Measurements from ENCODE around the gene FANCD2. TPM values are rescaled to one million over a fixed set of nuclear protein-coding genes. Genes with fewer than 3 reads are reported as not detected.
"Not testable (repeated sequence)": the region's sequence is repeated elsewhere in the genome, so short reads cannot be mapped to it uniquely, and the experiment has no call there.

FANCD2 gene
- polyA plus RNA-seq, 3 donors = 1.3 to 11.6 (median 2.4) TPM

DNA sequence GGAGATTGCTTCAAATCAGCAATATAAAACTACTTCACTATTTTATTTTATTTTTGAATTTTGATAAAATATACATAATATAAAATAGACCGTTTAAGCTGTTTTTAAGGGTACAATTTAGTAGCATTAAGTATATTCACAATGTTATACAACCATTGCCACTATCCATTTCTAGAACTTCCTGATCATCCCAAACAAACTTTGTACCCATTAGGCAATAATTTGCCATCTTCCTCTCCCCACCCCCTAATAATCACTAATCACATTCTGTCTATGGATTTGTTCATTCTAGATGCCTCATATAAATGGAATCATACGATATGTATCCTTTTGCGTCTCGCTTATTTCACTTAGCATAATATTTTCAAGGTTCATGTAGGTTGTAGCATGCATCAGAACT, 28.9 kb downstream of the FANCD2 start:
- Mint-ChIP-seq H3K27me3 (ENCODE audit: low read depth in 3 of 3) (peaks cover 0 to 2% (median 0%) of the 10 kb centered on the region in 3 donors), H3K36me3 (peaks cover 21 to 43% of the 10 kb centered on the region in 2 donors), H3K4me1 (no peaks in the 10 kb centered on the region), H3K27ac (no peak overlapping the region), H3K9me3 (peaks cover 0 to 2% (median 0%) of the 10 kb centered on the region in 7 donors), H3K4me3 (no peak overlapping the region)
- TF ChIP-seq, protein P1, sequence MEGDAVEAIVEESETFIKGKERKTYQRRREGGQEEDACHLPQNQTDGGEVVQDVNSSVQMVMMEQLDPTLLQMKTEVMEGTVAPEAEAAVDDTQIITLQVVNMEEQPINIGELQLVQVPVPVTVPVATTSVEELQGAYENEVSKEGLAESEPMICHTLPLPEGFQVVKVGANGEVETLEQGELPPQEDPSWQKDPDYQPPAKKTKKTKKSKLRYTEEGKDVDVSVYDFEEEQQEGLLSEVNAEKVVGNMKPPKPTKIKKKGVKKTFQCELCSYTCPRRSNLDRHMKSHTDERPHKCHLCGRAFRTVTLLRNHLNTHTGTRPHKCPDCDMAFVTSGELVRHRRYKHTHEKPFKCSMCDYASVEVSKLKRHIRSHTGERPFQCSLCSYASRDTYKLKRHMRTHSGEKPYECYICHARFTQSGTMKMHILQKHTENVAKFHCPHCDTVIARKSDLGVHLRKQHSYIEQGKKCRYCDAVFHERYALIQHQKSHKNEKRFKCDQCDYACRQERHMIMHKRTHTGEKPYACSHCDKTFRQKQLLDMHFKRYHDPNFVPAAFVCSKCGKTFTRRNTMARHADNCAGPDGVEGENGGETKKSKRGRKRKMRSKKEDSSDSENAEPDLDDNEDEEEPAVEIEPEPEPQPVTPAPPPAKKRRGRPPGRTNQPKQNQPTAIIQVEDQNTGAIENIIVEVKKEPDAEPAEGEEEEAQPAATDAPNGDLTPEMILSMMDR (IDR thresholded peaks at IDR 0.05) = no peak
- no CpG with 5 or more reads among the region's 4 CpGs for WGBS (ENCODE audit: insufficient coverage)
- H2AFZ ChIP-seq (ENCODE audit: insufficient read depth, low read depth, low read length, poor library complexity, severe bottlenecking) = no peak overlapping the region
- peaks cover 3 to 16% of the 10 kb centered on the region in 2 donors for H3K36me3 ChIP-seq (replicated peaks in 1 of 2; ENCODE audit: control insufficient read depth in 1 of 2, insufficient read depth in 2 of 2, low read length in 2 of 2)
- H3K4me2 ChIP-seq (replicated peaks; ENCODE audit: extremely low read depth, low read length, poor library complexity, severe bottlenecking) = no peak overlapping the region
- no peaks in the 10 kb centered on the region for H3K4me1 ChIP-seq (ENCODE audit: control insufficient read depth in 1 of 2, insufficient read depth in 2 of 2, low read length in 2 of 2)
- no peak for DNase-seq
- H4K20me1 ChIP-seq (ENCODE audit: insufficient read depth, low read length) = no peaks in the 10 kb centered on the region
- no peaks in the 10 kb centered on the region for H3K9me3 ChIP-seq (replicated peaks in 1 of 2; ENCODE audit: control insufficient read depth in 1 of 2, insufficient read depth in 1 of 2, low read length in 2 of 2)
- no peaks in the 10 kb centered on the region for H3K79me2 ChIP-seq (ENCODE audit: insufficient read depth, low read length)
- H3K27ac ChIP-seq (ENCODE audit: low read depth in 1 of 2, low read length in 2 of 2) = no peak overlapping the region
- intact Hi-C loops (cut with micrococcal nuclease) = no loop called here
- no peak overlapping the region for H3K4me3 ChIP-seq (replicated peaks in 1 of 3; ENCODE audit: low read depth in 2 of 3, low read length in 3 of 3)
- H3K27me3 ChIP-seq (ENCODE audit: control insufficient read depth in 2 of 2, insufficient read depth in 2 of 2, low read length in 2 of 2) = no peaks in the 10 kb centered on the region
- no peak overlapping the region for H3K9ac ChIP-seq (ENCODE audit: insufficient read depth, low read length, poor library complexity, severe bottlenecking)

DNA sequence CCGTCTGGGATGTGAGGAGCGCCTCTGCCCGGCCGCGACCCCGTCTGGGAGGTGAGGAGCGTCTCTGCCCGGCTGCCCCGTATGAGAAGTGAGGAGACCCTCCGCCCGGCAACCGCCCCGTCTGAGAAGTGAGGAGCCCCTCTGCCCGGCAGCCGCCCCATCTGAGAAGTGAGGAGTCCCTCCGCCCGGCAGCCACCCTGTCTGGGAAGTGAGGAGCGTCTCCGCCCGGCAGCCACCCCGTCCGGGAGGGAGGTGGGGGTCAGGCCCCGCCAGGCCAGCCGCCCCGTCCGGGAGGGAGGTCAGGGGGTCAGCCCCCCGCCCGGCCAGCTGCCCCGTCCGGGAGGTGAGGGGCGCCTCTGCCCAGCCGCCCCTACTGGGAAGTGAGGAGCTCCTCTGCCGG, 43.8 kb downstream of the FANCD2 start:
- H3K36me3 ChIP-seq (replicated peaks in 1 of 2; ENCODE audit: control insufficient read depth in 1 of 2, insufficient read depth in 2 of 2, low read length in 2 of 2) = peaks cover 20 to 50% of the 10 kb centered on the region in 2 donors
- WGBS (ENCODE audit: insufficient coverage) = 100% methylated on average over 7 of the region's 33 CpGs
- H3K4me2 ChIP-seq (replicated peaks; ENCODE audit: extremely low read depth, low read length, poor library complexity, severe bottlenecking); H4K20me1 ChIP-seq (ENCODE audit: insufficient read depth, low read length); H3K4me1 Mint-ChIP-seq; H3K27me3 ChIP-seq (ENCODE audit: control insufficient read depth in 2 of 2, insufficient read depth in 2 of 2, low read length in 2 of 2); H3K27me3 Mint-ChIP-seq (ENCODE audit: low read depth in 3 of 3); H3K79me2 ChIP-seq (ENCODE audit: insufficient read depth, low read length); H3K9me3 Mint-ChIP-seq; H3K4me3 Mint-ChIP-seq; H3K9ac ChIP-seq (ENCODE audit: insufficient read depth, low read length, poor library complexity, severe bottlenecking); H3K27ac Mint-ChIP-seq; intact Hi-C loops (cut with micrococcal nuclease); H2AFZ ChIP-seq (ENCODE audit: insufficient read depth, low read depth, low read length, poor library complexity, severe bottlenecking); H3K4me1 ChIP-seq (ENCODE audit: control insufficient read depth in 1 of 2, insufficient read depth in 2 of 2, low read length in 2 of 2); H3K4me3 ChIP-seq (replicated peaks in 1 of 3; ENCODE audit: low read depth in 2 of 3, low read length in 3 of 3); DNase-seq; H3K27ac ChIP-seq (ENCODE audit: low read depth in 1 of 2, low read length in 2 of 2); H3K9me3 ChIP-seq (replicated peaks in 1 of 2; ENCODE audit: control insufficient read depth in 1 of 2, insufficient read depth in 1 of 2, low read length in 2 of 2): not testable (repeated sequence)
- H3K36me3 Mint-ChIP-seq = peaks cover 45 to 53% of the 10 kb centered on the region in 2 donors
